ENCODE measurements around the gene SPON1.
"Not testable (repeated sequence)": the region's sequence is repeated elsewhere in the genome, so short reads cannot be mapped to it uniquely, and the experiment has no call there.

SPON1 gene

DNA sequence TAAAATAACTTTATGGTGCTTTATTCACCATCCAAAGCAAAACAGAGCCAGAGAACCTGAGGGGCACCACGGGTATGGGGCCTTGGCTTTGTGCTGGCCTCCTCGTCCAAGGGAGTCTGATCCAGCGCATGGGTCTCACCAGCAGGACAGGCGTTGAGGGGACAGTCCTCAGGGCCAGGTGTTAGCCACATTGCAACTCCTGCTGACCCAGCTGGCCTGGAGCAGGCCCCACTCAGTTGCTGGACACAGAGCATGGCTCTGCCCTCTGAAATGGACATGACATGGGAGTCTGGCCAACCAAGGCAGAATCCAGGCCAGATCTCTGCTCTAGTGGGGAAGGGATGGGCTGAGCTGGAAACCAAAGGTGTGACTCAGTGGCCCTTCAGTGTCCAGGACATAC, 280.2 kb downstream of the SPON1 start:
- TF ChIP-seq, protein P1, sequence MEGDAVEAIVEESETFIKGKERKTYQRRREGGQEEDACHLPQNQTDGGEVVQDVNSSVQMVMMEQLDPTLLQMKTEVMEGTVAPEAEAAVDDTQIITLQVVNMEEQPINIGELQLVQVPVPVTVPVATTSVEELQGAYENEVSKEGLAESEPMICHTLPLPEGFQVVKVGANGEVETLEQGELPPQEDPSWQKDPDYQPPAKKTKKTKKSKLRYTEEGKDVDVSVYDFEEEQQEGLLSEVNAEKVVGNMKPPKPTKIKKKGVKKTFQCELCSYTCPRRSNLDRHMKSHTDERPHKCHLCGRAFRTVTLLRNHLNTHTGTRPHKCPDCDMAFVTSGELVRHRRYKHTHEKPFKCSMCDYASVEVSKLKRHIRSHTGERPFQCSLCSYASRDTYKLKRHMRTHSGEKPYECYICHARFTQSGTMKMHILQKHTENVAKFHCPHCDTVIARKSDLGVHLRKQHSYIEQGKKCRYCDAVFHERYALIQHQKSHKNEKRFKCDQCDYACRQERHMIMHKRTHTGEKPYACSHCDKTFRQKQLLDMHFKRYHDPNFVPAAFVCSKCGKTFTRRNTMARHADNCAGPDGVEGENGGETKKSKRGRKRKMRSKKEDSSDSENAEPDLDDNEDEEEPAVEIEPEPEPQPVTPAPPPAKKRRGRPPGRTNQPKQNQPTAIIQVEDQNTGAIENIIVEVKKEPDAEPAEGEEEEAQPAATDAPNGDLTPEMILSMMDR (IDR thresholded peaks at IDR 0.05; ENCODE audit: insufficient read depth, low read depth, low read length, missing control alignments): no peak
- no peak for DNase-seq (ENCODE audit: low read depth)
- H3K4me3 ChIP-seq (ENCODE audit: low read depth, low read length): no peak overlapping the region

DNA sequence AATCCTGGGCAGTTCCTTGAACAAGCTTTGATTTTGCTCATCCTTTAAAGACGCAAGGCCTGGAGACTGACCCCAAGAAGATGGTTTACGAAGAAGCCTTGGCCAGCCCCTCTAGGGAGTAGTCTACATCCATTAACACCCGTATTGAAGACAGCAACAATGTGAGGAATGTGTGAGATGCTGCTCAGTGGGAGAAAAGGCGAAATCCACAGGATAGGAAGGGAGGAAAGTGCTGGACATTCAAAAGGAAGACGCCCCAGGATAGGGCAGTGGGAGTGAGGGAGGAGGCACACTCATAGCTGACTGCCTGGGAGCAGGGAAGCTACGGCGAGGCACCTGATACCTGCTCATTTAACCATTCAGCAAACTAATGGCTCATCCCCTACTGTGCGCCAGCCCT, 282.4 kb downstream of the SPON1 start:
- no peak overlapping the region for H3K4me3 ChIP-seq (ENCODE audit: low read depth, low read length)
- no peak for DNase-seq (ENCODE audit: low read depth)
- TF ChIP-seq, protein P1 (IDR thresholded peaks at IDR 0.05; ENCODE audit: insufficient read depth, low read depth, low read length, missing control alignments): no peak

DNA sequence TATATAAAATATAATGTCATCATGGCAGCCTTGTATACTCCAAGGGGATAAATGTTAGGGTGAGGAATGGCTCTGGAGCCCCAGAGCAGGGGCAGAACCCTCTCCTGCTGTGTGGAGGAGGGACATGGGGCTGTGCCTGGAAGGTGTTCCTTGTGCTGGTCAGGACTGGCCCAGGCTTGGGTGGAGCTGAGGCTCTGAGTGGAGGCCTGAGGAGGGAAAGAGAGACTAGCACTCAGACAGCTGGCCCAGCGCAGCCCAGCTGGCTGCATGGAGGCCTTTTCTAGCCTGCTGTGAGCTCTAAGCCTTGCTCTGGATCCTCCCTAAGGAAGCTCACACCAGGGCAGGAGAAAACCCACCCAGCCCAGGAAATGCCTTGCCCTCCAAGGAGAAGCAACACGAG, 282.9 kb downstream of the SPON1 start:
- DNase-seq (ENCODE audit: low read depth): no peak
- TF ChIP-seq, protein P1 (IDR thresholded peaks at IDR 0.05; ENCODE audit: insufficient read depth, low read depth, low read length, missing control alignments): no peak

DNA sequence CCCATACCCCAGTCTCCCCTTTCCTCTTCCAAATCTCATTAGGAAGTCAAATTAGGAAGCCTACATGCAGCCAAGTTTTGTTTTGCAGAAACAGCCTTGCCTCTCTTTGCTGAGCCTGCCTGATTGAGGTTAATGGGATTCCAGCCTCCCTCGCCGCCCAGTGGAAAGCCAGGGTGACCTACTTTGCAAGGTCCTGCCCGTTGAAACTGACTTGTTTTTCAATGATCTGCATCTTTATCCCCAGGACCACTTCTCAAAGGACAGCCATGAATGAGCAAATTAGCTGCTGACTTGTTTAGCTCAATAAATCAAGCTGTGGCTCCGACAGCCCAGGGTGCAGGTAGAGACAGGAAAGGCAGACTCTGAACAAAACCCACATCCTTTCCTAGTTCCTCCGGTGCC, 286.1 kb downstream of the SPON1 start:
- peak; percentile 23 for DNase-seq (ENCODE audit: low read depth)

More for the DNA sequence above, 282.9 kb downstream of the SPON1 start:
- H3K4me3 ChIP-seq (ENCODE audit: low read depth, low read length): no peak overlapping the region

DNA sequence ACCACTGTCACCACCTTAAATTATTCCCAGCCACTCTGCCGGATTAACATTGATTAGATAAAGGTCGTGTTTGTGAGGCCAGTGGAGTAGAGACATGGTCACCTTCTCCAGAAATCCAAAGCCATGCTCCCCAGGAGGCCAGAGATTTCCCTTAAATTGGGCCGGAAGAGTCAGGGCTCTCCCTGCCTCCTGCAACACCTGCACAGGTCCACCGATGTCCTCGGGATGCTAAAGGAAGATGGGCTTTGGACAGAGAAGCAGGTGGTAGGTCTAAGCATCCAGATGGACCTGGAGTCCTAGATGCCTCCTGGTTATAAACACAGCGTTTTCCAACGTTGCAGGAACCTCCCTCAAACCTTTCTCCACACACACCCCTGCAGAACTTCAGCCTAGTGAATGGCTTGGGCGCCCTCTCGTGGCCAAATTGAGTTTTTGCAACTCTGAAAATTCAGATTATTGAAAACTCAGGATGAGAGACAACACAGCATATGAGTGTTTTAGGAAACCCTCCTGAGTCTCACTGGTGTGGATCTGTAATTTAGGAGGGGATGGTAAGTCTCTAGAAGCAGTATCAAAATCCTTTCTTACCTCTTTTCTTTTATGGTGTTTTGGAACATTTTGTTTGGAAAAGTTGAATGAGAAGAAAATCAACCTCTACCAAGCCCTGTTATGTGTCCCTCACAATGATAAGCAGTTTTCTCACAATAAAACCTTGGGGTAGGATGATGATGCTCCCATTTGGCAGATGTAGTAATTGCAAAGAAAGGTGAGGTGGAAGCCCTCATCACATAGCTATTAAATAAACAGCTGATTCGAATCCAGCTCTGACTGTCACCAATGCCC, 286.8 kb downstream of the SPON1 start:
- no peak overlapping the region for H3K4me3 ChIP-seq (ENCODE audit: low read depth, low read length)
- TF ChIP-seq, protein P1 (IDR thresholded peaks at IDR 0.05; ENCODE audit: insufficient read depth, low read depth, low read length, missing control alignments): peak; percentile 77
- peak; percentile 63 for DNase-seq (ENCODE audit: low read depth)

More for the DNA sequence above, 286.1 kb downstream of the SPON1 start:
- no peak overlapping the region for H3K4me3 ChIP-seq (ENCODE audit: low read depth, low read length)
- TF ChIP-seq, protein P1 (IDR thresholded peaks at IDR 0.05; ENCODE audit: insufficient read depth, low read depth, low read length, missing control alignments): no peak

DNA sequence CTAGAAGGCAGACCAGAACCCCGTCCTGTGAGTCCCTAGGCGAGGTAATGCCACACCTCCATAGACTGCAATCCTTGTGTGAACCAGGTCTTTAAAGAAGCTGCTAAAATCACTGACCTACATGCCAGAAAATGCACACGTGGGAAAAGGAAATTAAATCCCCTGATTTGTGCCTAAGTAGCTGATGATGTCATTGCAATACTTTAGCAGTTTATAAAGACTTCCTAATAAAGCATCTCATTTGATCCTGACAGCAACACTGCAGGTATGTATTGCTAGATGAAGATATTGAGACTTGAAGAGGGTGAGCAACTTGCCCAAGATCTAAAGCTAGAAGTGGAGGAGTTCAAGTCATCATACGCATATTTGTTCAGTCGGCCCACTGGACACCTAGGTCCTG, 289.2 kb downstream of the SPON1 start:
- TF ChIP-seq, protein P1 (IDR thresholded peaks at IDR 0.05; ENCODE audit: insufficient read depth, low read depth, low read length, missing control alignments): no peak
- DNase-seq (ENCODE audit: low read depth): no peak
- H3K4me3 ChIP-seq (ENCODE audit: low read depth, low read length): no peak overlapping the region

DNA sequence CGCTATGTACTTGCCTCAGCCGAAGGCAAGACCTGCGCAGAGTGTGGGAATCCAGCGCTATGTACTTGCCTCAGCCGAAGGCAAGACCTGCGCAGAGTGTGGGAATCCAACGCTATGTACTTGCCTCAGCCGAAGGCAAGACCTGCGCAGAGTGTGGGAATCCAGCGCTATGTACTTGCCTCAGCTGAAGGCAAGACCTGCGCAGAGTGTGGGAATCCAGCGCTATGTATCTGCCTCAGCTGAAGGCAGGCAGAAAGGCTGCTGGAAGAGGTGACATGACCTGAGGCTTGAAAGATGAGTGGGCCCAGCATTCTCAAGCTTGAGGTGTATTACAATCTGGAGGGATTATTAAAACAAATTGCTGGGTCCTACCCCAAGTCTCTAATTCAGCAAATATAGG, 290.0 kb downstream of the SPON1 start:
- not testable (repeated sequence) for DNase-seq (ENCODE audit: low read depth); H3K4me3 ChIP-seq (ENCODE audit: low read depth, low read length)

Data from GM12865 (cell line).